Keratinocyte (primary cell): ENCODE measurements around the gene FBXL17. TPM values are rescaled to one million over a fixed set of nuclear protein-coding genes. Genes with fewer than 3 reads are reported as not detected.

ENCODE experiments used
- DNase-seq: peaks from one replicate; pipeline ENCODE4 v3.0.0-alpha.2; 2011; ENCODE audit warnings: low read depth, missing footprints, low spot score
- FAIRE-seq: peaks from 2 replicates; lab custom pipeline; 2011; peaks lifted over from hg19 to GRCh38; lab: Jason Lieb, UNC
- H2AFZ ChIP-seq: 2 replicates; pipeline ENCODE4 v1.6.0; 2012; ENCODE audit warnings: low read length, control low read depth, inconsistent platforms; ENCODE audit not compliant: control insufficient read depth
- H3K27ac ChIP-seq: 2 replicates; pipeline ENCODE4 v1.5.1; 2011; ENCODE audit warnings: low read length; ENCODE audit not compliant: control insufficient read depth, insufficient read depth
- H3K27me3 ChIP-seq: 3 replicates; pipeline ENCODE4 v1.6.0; 2011; ENCODE audit warnings: low read length; ENCODE audit not compliant: control insufficient read depth, insufficient read depth; ENCODE audit errors: extremely low read depth
- H3K36me3 ChIP-seq, 2 experiments: 2 replicates in 1 of 2; 3 replicates in 1 of 2; pipeline ENCODE4 v1.5.1; 2011; ENCODE audit warnings: low read length in 2 of 2, mild to moderate bottlenecking in 1 of 2; ENCODE audit not compliant: control insufficient read depth in 2 of 2, insufficient read depth in 2 of 2; ENCODE audit errors: extremely low read depth in 1 of 2
- H3K4me1 ChIP-seq: 3 replicates; pipeline ENCODE4 v1.5.1; 2011; ENCODE audit warnings: low read length; ENCODE audit not compliant: control insufficient read depth, insufficient read depth; ENCODE audit errors: extremely low read depth
- H3K4me2 ChIP-seq: 3 replicates; pipeline ENCODE4 v1.6.0; 2011; ENCODE audit warnings: low read depth, low read length; ENCODE audit not compliant: control insufficient read depth, insufficient read depth; ENCODE audit errors: extremely low read depth
- H3K4me3 ChIP-seq, 3 experiments: fragments of 200-600 bp in 1 of 3; sonication (generic) in 1 of 3; 2 replicates in 2 of 3; 3 replicates in 1 of 3; pipeline ENCODE4 v1.5.1; 2011 to 2016; ENCODE audit warnings: low read length in 3 of 3, mild to moderate bottlenecking in 3 of 3, control low read depth in 2 of 3, inconsistent platforms in 1 of 3, low read depth in 1 of 3, mixed read lengths in 1 of 3, mixed run types in 1 of 3, moderate library complexity in 1 of 3; ENCODE audit not compliant: control insufficient read depth in 2 of 3, insufficient read depth in 2 of 3; ENCODE audit errors: extremely low read depth in 1 of 3
- H3K79me2 ChIP-seq: 2 replicates; pipeline ENCODE4 v1.6.0; 2012; ENCODE audit warnings: low read length; ENCODE audit not compliant: control insufficient read depth, insufficient read depth
- H3K9ac ChIP-seq: 3 replicates; pipeline ENCODE4 v1.6.0; 2011; ENCODE audit warnings: low read length; ENCODE audit not compliant: control insufficient read depth, insufficient read depth; ENCODE audit errors: extremely low read depth
- H3K9me1 ChIP-seq: 3 replicates; pipeline ENCODE4 v1.6.0; 2011; ENCODE audit warnings: low read length; ENCODE audit not compliant: control insufficient read depth, insufficient read depth; ENCODE audit errors: extremely low read depth
- H3K9me3 ChIP-seq: 2 replicates; pipeline ENCODE4 v1.5.1; 2012; ENCODE audit warnings: low read depth, low read length; ENCODE audit not compliant: control insufficient read depth
- H4K20me1 ChIP-seq: 3 replicates; pipeline ENCODE4 v1.6.0; 2011; ENCODE audit warnings: low read length; ENCODE audit not compliant: control insufficient read depth, insufficient read depth; ENCODE audit errors: extremely low read depth
- EZH2 ChIP-seq: IDR thresholded peaks from one replicate; pipeline ENCODE4 v1.6.1; 2012; ENCODE audit warnings: inconsistent platforms, mild to moderate bottlenecking, low read length, moderate library complexity
- dilution Hi-C: fragments of 300-500 bp; cut with MboI; formaldehyde crosslinking; loops from one replicate; pipeline ENCODE4 v1.7.0; 2020; ENCODE audit warnings: low sequenced_read_pairs; ENCODE audit not compliant: extremely low pct_ligation_motif_present
- polyA plus RNA-seq, 5 experiments: library from polyadenylated mRNA; depleted of rRNA in 3 of 5; stranded (reverse) in 3 of 5; stranded (forward) in 1 of 5; unstranded in 1 of 5; fragments of >200 nt; gene quantifications; 1 replicate in 1 of 5; 2 replicates in 3 of 5; 3 replicates in 1 of 5; pipeline versions ENCODE4 v1.2.1 to v1.2.3, GENCODE V29; 2011 to 2012; ENCODE audit warnings: missing spikeins in 2 of 5, low read depth in 1 of 5, low replicate concordance in 1 of 5
- TF ChIP-seq, protein P1 (sequence below), 3 experiments: IDR thresholded peaks in 1 of 3; conservative IDR thresholded peaks in 1 of 3; optimal IDR thresholded peaks in 1 of 3; 2 replicates in 2 of 3; 3 replicates in 1 of 3; pipeline versions ENCODE3 to v1.5.1; 2011; ENCODE audit warnings: low read length in 3 of 3, mild to moderate bottlenecking in 3 of 3, moderate library complexity in 2 of 3, control low read depth in 1 of 3, inconsistent platforms in 1 of 3; ENCODE audit not compliant: insufficient read depth in 2 of 3; ENCODE audit errors: extremely low read depth in 1 of 3

The FBXL17 gene
- polyA plus RNA-seq, 1 donor (not counting 4 experiments of a cell fraction or from before 2014, with no cell fraction given), result 5.7 TPM

DNA sequence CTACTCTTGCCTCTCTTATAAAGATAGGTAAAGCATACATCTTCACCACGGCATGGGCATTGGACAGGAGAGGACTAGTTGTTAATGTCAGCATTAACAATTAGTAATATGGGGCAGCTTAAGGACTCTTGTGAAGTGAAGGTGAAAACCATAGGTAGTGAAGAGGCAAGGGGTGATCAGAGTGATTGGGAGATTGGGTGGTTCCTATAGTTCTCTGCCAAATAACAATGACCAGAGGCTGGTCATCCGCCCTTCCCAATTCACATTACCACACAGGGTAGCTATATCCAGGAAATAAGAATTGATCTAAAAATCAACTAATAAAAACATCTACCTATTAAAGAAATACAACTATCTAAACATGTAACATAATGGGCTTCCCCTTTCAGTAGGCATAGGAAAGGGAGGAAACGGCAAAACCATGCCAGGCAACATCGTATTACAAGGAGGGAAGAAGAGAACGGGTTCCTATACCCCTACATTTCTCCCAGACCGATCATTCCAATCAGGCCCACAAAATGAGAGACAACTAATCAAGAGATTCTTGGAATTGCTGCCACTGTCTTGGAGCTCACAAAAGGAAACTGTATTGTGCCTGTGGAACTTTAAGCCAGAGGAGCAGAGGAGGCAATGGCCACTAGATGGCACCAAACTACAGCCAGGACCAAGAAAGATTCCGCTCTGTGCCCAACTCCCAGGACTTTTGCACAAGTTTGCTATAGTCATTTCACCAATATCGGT lies 121.6 kb downstream of the FBXL17 start:
- FAIRE-seq, result peak; percentile 90

DNA sequence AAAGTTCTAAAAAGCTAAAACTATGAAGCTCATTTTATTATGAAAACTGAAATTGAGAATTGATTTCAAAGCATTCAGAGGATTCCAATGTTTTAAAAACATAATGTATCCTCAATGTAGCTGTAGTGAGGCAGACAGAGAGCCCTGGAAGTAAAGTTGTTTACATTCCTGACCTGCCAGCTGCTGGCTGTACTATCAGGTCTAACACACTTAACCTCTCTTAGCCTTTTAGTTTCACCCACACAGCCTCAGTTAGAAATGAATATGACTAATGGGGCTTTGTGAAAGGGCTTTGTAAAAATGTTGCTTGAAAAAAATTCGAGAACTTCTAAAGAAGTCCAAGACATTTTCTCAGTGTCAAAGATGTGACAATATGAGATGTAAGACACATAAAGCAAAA lies 122.6 kb downstream of the FBXL17 start:
- H3K36me3 ChIP-seq, result no peaks in the 10 kb centered on the region
- H3K79me2 ChIP-seq, result no peaks in the 10 kb centered on the region
- dilution Hi-C loops, result no loop called here
- no peak overlapping the region for H3K9ac ChIP-seq
- H2AFZ ChIP-seq, result no peak overlapping the region
- DNase-seq, result no peak
- FAIRE-seq, result no peak
- TF ChIP-seq, protein P1, sequence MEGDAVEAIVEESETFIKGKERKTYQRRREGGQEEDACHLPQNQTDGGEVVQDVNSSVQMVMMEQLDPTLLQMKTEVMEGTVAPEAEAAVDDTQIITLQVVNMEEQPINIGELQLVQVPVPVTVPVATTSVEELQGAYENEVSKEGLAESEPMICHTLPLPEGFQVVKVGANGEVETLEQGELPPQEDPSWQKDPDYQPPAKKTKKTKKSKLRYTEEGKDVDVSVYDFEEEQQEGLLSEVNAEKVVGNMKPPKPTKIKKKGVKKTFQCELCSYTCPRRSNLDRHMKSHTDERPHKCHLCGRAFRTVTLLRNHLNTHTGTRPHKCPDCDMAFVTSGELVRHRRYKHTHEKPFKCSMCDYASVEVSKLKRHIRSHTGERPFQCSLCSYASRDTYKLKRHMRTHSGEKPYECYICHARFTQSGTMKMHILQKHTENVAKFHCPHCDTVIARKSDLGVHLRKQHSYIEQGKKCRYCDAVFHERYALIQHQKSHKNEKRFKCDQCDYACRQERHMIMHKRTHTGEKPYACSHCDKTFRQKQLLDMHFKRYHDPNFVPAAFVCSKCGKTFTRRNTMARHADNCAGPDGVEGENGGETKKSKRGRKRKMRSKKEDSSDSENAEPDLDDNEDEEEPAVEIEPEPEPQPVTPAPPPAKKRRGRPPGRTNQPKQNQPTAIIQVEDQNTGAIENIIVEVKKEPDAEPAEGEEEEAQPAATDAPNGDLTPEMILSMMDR (optimal IDR thresholded peaks at IDR 0.05 in 1 of 3, IDR thresholded peaks at IDR 0.05 in 1 of 3, conservative IDR thresholded peaks at IDR 0.05 in 1 of 3; ENCODE audit: extremely low read depth in 1 of 3, insufficient read depth in 2 of 3, low read length in 3 of 3), result no peak
- TF ChIP-seq EZH2, result no peak
- H3K4me2 ChIP-seq, result no peak overlapping the region
- no peaks in the 10 kb centered on the region for H4K20me1 ChIP-seq
- no peak overlapping the region for H3K27ac ChIP-seq
- H3K9me3 ChIP-seq, result no peaks in the 10 kb centered on the region
- no peak overlapping the region for H3K4me3 ChIP-seq
- H3K27me3 ChIP-seq, result no peaks in the 10 kb centered on the region
- H3K4me1 ChIP-seq, result no peaks in the 10 kb centered on the region
- no peaks in the 10 kb centered on the region for H3K9me1 ChIP-seq

More for the DNA sequence above, 121.6 kb downstream of the FBXL17 start:
- TF ChIP-seq, protein P1 (optimal IDR thresholded peaks at IDR 0.05 in 1 of 3, IDR thresholded peaks at IDR 0.05 in 1 of 3, conservative IDR thresholded peaks at IDR 0.05 in 1 of 3; ENCODE audit: extremely low read depth in 1 of 3, insufficient read depth in 2 of 3, low read length in 3 of 3), result peak; percentile 90 to 95 (median 92)
- no peak for TF ChIP-seq EZH2
- peak; percentile 36 for DNase-seq
- Histone ChIP-seq H3K27me3 (no peaks in the 10 kb centered on the region), H3K36me3 (no peaks in the 10 kb centered on the region), H3K9ac (no peak overlapping the region), H3K4me3 (no peak overlapping the region), H3K79me2 (no peaks in the 10 kb centered on the region), H3K9me1 (no peaks in the 10 kb centered on the region), H2AFZ (no peak overlapping the region), H3K4me1 (no peaks in the 10 kb centered on the region), H4K20me1 (no peaks in the 10 kb centered on the region), H3K9me3 (no peaks in the 10 kb centered on the region), H3K4me2 (no peak overlapping the region), H3K27ac (no peak overlapping the region)
- dilution Hi-C loops, result no loop called here
